SK-N-SH (cell line): ENCODE results near the gene MYO18A. TPM values are rescaled to one million over a fixed set of nuclear protein-coding genes. Genes with fewer than 3 reads are reported as not detected.

Source experiments
- CTCF ChIA-PET: fragments of 300-600, 350-600 bp; formaldehyde crosslinking; extraction: SDS; loops from one replicate; lab custom pipeline; 2021; lab: Yijun Ruan, JAX
- POLR2A ChIA-PET: fragments of 350-600 bp; sonication (Branson Sonifier 250); formaldehyde crosslinking; extraction: SDS; loops from one replicate; lab custom pipeline; 2020; ENCODE audit warnings: antibody characterized with exemption, inconsistent platforms; lab: Yijun Ruan, JAX
- DNase-seq: peaks from one replicate; pipeline ENCODE4 v3.0.0; 2012
- H2AFZ ChIP-seq: fragments of 200-600 bp; sonication (generic); 2 replicates; pipeline ENCODE4 v1.8.1; 2016; ENCODE audit warnings: antibody characterized with exemption, mild to moderate bottlenecking, low read depth
- H3F3A ChIP-seq: fragments of 200-600 bp; sonication (generic); replicated peaks from 2 replicates; pipeline ENCODE3; 2016; ENCODE audit warnings: antibody characterized with exemption, mild to moderate bottlenecking; ENCODE audit not compliant: insufficient read depth
- H3K27ac ChIP-seq, 2 experiments: fragments of 200-500 bp in 1 of 2; fragments of 200-600 bp in 1 of 2; sonication (Bioruptor generic) in 1 of 2; sonication (generic), shearing (Covaris generic) in 1 of 2; 2 replicates each; pipeline versions ENCODE4 v1.5.1 to v1.6.1; 2014 to 2016; ENCODE audit warnings: low read depth in 2 of 2, inconsistent platforms in 1 of 2, low read length in 1 of 2, mild to moderate bottlenecking in 1 of 2, mixed read lengths in 1 of 2
- H3K27me3 ChIP-seq: fragments of 200-600 bp; sonication (generic), shearing (Covaris generic); 2 replicates; pipeline ENCODE4 v1.6.1; 2016; ENCODE audit warnings: mixed run types; ENCODE audit not compliant: insufficient read depth
- H3K36me3 ChIP-seq, 2 experiments: fragments of 200-500 bp in 1 of 2; fragments of 200-600 bp in 1 of 2; sonication (Bioruptor generic) in 1 of 2; sonication (generic) in 1 of 2; replicated peaks in 1 of 2; 2 replicates each; pipeline versions ENCODE3 to v1.5.1; 2014 to 2016; ENCODE audit warnings: low read length in 1 of 2, mild to moderate bottlenecking in 1 of 2; ENCODE audit not compliant: insufficient read depth in 2 of 2, control insufficient read depth in 1 of 2
- H3K4me1 ChIP-seq, 2 experiments: fragments of 200-500 bp in 1 of 2; fragments of 200-600 bp in 1 of 2; sonication (Bioruptor generic) in 1 of 2; sonication (generic), shearing (Covaris generic) in 1 of 2; 2 replicates each; pipeline versions ENCODE4 v1.5.1 to v1.6.1; 2014 to 2016; ENCODE audit warnings: low read depth in 1 of 2, low read length in 1 of 2, mixed run types in 1 of 2; ENCODE audit not compliant: insufficient read depth in 2 of 2, control insufficient read depth in 1 of 2
- H3K4me2 ChIP-seq: fragments of 200-600 bp; sonication (generic), shearing (Covaris generic); 2 replicates; pipeline ENCODE4 v1.6.1; 2017; ENCODE audit warnings: mixed run types
- H3K4me3 ChIP-seq, 2 experiments: fragments of 200-500 bp in 1 of 2; fragments of 200-600 bp in 1 of 2; sonication (Bioruptor generic) in 1 of 2; sonication (generic), shearing (Covaris generic) in 1 of 2; 2 replicates each; pipeline versions ENCODE4 v1.5.1 to v1.8.1; 2014 to 2016; ENCODE audit warnings: low read depth in 2 of 2, inconsistent platforms in 1 of 2, low read length in 1 of 2, mild to moderate bottlenecking in 1 of 2, mixed read lengths in 1 of 2, moderate library complexity in 1 of 2
- H3K79me2 ChIP-seq: fragments of 200-600 bp; sonication (generic); 2 replicates; pipeline ENCODE4 v1.8.1; 2017; ENCODE audit warnings: mild to moderate bottlenecking; ENCODE audit not compliant: insufficient read depth
- H3K9ac ChIP-seq: fragments of 200-600 bp; sonication (generic); 2 replicates; pipeline ENCODE4 v1.6.1; 2017; ENCODE audit warnings: mixed run types
- H3K9me2 ChIP-seq: fragments of 200-600 bp; sonication (generic); 2 replicates; pipeline ENCODE4 v1.6.1; 2017; ENCODE audit warnings: mixed run types
- H3K9me3 ChIP-seq: fragments of 200-600 bp; sonication (generic); 2 replicates; pipeline ENCODE4 v1.6.1; 2017; ENCODE audit warnings: mixed run types, mild to moderate bottlenecking, moderate library complexity
- H4K20me1 ChIP-seq: fragments of 200-600 bp; sonication (generic); 2 replicates; pipeline ENCODE4 v1.6.1; 2017; ENCODE audit warnings: mild to moderate bottlenecking, mixed run types; ENCODE audit not compliant: insufficient read depth
- CHD2 ChIP-seq: fragments of 150-350 bp; IDR thresholded peaks from 2 replicates; pipeline ENCODE4 v1.6.1; 2018; ENCODE audit warnings: low read length; ENCODE audit not compliant: partially characterized antibody
- EP300 ChIP-seq, 2 experiments: IDR thresholded peaks; 2 replicates each; pipeline versions ENCODE4 v1.4.0 to v1.6.1; 2012; ENCODE audit warnings: borderline replicate concordance in 1 of 2, low read depth in 1 of 2, low read length in 1 of 2
- EZH2phosphoT487 ChIP-seq: fragments of 200-600 bp; sonication (generic); IDR thresholded peaks from 2 replicates; pipeline ENCODE4 v1.6.1; 2017; ENCODE audit warnings: low read depth, mixed run types, mild to moderate bottlenecking, antibody characterized with exemption, moderate library complexity, borderline replicate concordance
- FOXJ3 ChIP-seq: sonication (generic); formaldehyde crosslinking; IDR thresholded peaks from 2 replicates; pipeline ENCODE4 v1.5.1; 2020; ENCODE audit warnings: mild to moderate bottlenecking, missing genetic modification reagents
- GATA2 ChIP-seq: sonication (generic); formaldehyde crosslinking; IDR thresholded peaks from 2 replicates; pipeline ENCODE4 v1.5.0; 2020; ENCODE audit warnings: mild to moderate bottlenecking, missing genetic modification reagents
- MEF2A ChIP-seq: IDR thresholded peaks from 2 replicates; pipeline ENCODE4 v1.4.0; 2012; ENCODE audit warnings: low read depth, borderline replicate concordance
- MXI1 ChIP-seq: IDR thresholded peaks from 2 replicates; pipeline ENCODE4 v1.6.1; 2012; ENCODE audit warnings: mild to moderate bottlenecking, low read depth, low read length, improper control_type of control experiment
- NRF1 ChIP-seq: IDR thresholded peaks from 2 replicates; pipeline ENCODE4 v1.6.1; 2012; ENCODE audit warnings: low read depth, mild to moderate bottlenecking, low read length
- RAD21 ChIP-seq: IDR thresholded peaks from 2 replicates; pipeline ENCODE4 v1.6.1; 2012; ENCODE audit warnings: mild to moderate bottlenecking, low read length
- RCOR1 ChIP-seq: fragments of 150-350 bp; IDR thresholded peaks from 2 replicates; pipeline ENCODE4 v1.6.1; 2017; ENCODE audit warnings: antibody characterized with exemption, low read length
- RFX5 ChIP-seq: IDR thresholded peaks from 2 replicates; pipeline ENCODE4 v1.6.1; 2012; ENCODE audit warnings: mild to moderate bottlenecking, improper control_type of control experiment, low read length
- SMC3 ChIP-seq: IDR thresholded peaks from 2 replicates; pipeline ENCODE4 v1.6.1; 2012; ENCODE audit warnings: low read depth, low read length, improper control_type of control experiment
- TAF1 ChIP-seq: IDR thresholded peaks from 2 replicates; pipeline ENCODE4 v1.6.1; 2012; ENCODE audit warnings: low read depth, mild to moderate bottlenecking, low read length, moderate library complexity, borderline replicate concordance
- TEAD4 ChIP-seq: IDR thresholded peaks from 2 replicates; pipeline ENCODE4 v1.4.0; 2012; ENCODE audit warnings: mild to moderate bottlenecking, borderline replicate concordance; ENCODE audit not compliant: insufficient read depth
- WGBS: methylation state at CpG from one replicate; pipeline ENCODE4 v1.1.6; 2017; ENCODE audit warnings: low lambda C conversion rate; 5-methylcytosine and 5-hydroxymethylcytosine counted together
- polyA plus RNA-seq, 3 experiments: library from polyadenylated mRNA; depleted of rRNA; stranded (reverse); fragments of >200 nt; gene quantifications; 2 replicates each; pipeline ENCODE4 v1.2.3, GENCODE V29; 2012
- TF ChIP-seq, protein P1 (sequence below): fragments of 200-600 bp; sonication (generic); IDR thresholded peaks from 2 replicates; pipeline ENCODE4 v1.6.1; 2017; ENCODE audit warnings: antibody characterized with exemption, mild to moderate bottlenecking, moderate library complexity
- TF ChIP-seq, protein P2 (sequence below): fragments of 150-350 bp; IDR thresholded peaks from 2 replicates; pipeline ENCODE4 v1.6.1; 2017; ENCODE audit warnings: antibody characterized with exemption, low read length, low read depth, borderline replicate concordance
- TF ChIP-seq, protein P3 (sequence below): IDR thresholded peaks from 2 replicates; pipeline ENCODE4 v1.4.0; 2012; ENCODE audit warnings: low read depth
- TF ChIP-seq, protein P4 (sequence below): IDR thresholded peaks from 2 replicates; pipeline ENCODE4 v1.4.0; 2012; ENCODE audit warnings: low read depth, borderline replicate concordance
- TF ChIP-seq, protein P5 (sequence below): IDR thresholded peaks from 2 replicates; pipeline ENCODE4 v1.4.0; 2012; ENCODE audit warnings: low read depth, borderline replicate concordance

Gene MYO18A
- polyA plus RNA-seq, 1 of the 3 experiments (the other 2 are of a cell fraction), result 6.6 TPM

DNA sequence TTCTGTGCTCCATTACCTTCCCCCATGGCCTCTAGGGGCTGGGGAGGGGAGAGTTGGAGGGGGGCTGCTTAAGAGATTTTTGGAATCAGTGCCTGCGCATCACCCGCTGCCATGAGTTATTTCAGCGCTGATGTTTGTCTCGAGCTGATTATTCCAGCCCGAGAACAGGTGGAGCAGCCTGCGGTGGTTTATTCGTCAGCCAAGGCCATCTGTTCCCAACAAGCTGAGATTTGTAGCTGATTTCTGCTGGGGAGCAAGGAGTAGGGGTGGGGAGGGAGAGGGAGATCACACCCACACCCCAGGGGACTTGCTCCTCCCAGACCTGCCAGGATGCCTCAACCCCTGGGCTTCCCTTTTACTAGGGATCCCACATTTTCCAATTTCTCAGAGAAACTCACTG lies 114.2 kb downstream of the MYO18A start:
- Histone ChIP-seq H3F3A (no peaks in the 10 kb centered on the region), H3K27ac (peak overlapping the region in 1 of 2 experiments; percentile 53; a peak in 2 of 4 replicates), H3K9ac (no peak overlapping the region), H3K9me2 (no peaks in the 10 kb centered on the region), H3K4me3 (no peak overlapping the region), H3K4me1 (peaks cover 2 to 28% of the 10 kb centered on the region in 2 experiments; a peak in 3 of 4 replicates), H3K9me3 (no peaks in the 10 kb centered on the region), H3K27me3 (no peaks in the 10 kb centered on the region), H2AFZ (no peak overlapping the region), H3K79me2 (no peaks in the 10 kb centered on the region), H3K4me2 (no peak overlapping the region), H3K36me3 (no peaks in the 10 kb centered on the region), H4K20me1 (no peaks in the 10 kb centered on the region)
- POLR2A ChIA-PET, result interaction anchor here (0.7 to 1.7 kb wide), 4 partner anchors 18 to 113 kb away, joined by 3 to 5 read pairs (median 4); no protein-coding TSS in a partner anchor
- peak; percentile 56 for DNase-seq
- 72% methylated on average over 7 of the region's 7 CpGs for WGBS
- CTCF ChIA-PET, result interaction anchor here (0.9 to 2.2 kb wide), 5 partner anchors 12 to 46 kb away, joined by 3 to 8 read pairs (median 4); no protein-coding TSS in a partner anchor
- TF ChIP-seq MXI1 (no peak), GATA2 (peak; percentile 84), NRF1 (no peak), RAD21 (peak; percentile 10; the same call in 1 of the 2 replicates), EP300 (IDR thresholded peaks at IDR 0.05; ENCODE audit: borderline replicate concordance in 1 of 2, low read depth in 1 of 2, low read length in 1 of 2) (peak in 1 of 2 experiments; percentile 52; a peak in 1 of 4 replicates), RCOR1 (peak; percentile 36; the same call in 1 of the 2 replicates), TAF1 (no peak)
- TF ChIP-seq, protein P1, sequence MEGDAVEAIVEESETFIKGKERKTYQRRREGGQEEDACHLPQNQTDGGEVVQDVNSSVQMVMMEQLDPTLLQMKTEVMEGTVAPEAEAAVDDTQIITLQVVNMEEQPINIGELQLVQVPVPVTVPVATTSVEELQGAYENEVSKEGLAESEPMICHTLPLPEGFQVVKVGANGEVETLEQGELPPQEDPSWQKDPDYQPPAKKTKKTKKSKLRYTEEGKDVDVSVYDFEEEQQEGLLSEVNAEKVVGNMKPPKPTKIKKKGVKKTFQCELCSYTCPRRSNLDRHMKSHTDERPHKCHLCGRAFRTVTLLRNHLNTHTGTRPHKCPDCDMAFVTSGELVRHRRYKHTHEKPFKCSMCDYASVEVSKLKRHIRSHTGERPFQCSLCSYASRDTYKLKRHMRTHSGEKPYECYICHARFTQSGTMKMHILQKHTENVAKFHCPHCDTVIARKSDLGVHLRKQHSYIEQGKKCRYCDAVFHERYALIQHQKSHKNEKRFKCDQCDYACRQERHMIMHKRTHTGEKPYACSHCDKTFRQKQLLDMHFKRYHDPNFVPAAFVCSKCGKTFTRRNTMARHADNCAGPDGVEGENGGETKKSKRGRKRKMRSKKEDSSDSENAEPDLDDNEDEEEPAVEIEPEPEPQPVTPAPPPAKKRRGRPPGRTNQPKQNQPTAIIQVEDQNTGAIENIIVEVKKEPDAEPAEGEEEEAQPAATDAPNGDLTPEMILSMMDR, result no peak
- TF ChIP-seq, protein P2, sequence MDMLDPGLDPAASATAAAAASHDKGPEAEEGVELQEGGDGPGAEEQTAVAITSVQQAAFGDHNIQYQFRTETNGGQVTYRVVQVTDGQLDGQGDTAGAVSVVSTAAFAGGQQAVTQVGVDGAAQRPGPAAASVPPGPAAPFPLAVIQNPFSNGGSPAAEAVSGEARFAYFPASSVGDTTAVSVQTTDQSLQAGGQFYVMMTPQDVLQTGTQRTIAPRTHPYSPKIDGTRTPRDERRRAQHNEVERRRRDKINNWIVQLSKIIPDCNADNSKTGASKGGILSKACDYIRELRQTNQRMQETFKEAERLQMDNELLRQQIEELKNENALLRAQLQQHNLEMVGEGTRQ, result no peak
- TF ChIP-seq, all 33 proteins: peak for 4

DNA sequence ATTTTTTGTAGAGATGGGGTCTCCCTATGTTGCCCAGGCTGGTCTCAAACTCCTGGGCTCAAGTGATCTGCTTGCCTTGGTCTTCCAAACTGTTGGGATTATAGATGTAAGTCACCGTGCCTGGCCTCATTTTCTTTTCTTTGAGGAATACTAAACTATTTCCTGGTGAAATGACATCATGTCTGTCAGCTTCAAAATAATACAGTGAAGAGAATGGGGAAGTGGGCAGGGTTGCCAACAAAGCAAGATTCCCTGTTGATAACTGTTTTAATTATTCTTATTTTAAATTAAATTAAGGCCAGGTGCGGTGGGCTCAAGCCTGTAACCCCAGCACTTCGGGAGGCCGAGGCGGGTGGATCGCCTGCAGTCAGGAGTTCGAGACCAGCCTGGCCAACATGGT lies 116.2 kb downstream of the MYO18A start:
- Histone ChIP-seq H3K27ac (no peak overlapping the region), H3F3A (no peaks in the 10 kb centered on the region), H3K27me3 (no peaks in the 10 kb centered on the region), H4K20me1 (no peaks in the 10 kb centered on the region), H3K4me2 (no peak overlapping the region), H2AFZ (no peak overlapping the region), H3K36me3 (no peaks in the 10 kb centered on the region), H3K9me3 (no peaks in the 10 kb centered on the region), H3K4me3 (no peak overlapping the region), H3K79me2 (no peaks in the 10 kb centered on the region), H3K4me1 (peaks cover 7 to 34% of the 10 kb centered on the region in 2 experiments; a peak in 3 of 4 replicates), H3K9me2 (no peaks in the 10 kb centered on the region), H3K9ac (no peak overlapping the region)
- WGBS, result 89% methylated on average over 7 of the region's 7 CpGs
- DNase-seq, result no peak
- ChIA-PET POLR2A (no interaction called here), CTCF (interaction anchor here (1.1 to 2.0 kb wide), 6 partner anchors 45 to 337 kb away, joined by 3 to 11 read pairs (median 3); no protein-coding TSS in a partner anchor)
- TF ChIP-seq GATA2, result no peak
- TF ChIP-seq, protein P3, sequence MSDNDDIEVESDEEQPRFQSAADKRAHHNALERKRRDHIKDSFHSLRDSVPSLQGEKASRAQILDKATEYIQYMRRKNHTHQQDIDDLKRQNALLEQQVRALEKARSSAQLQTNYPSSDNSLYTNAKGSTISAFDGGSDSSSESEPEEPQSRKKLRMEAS, result no peak
- TF ChIP-seq, protein P4, sequence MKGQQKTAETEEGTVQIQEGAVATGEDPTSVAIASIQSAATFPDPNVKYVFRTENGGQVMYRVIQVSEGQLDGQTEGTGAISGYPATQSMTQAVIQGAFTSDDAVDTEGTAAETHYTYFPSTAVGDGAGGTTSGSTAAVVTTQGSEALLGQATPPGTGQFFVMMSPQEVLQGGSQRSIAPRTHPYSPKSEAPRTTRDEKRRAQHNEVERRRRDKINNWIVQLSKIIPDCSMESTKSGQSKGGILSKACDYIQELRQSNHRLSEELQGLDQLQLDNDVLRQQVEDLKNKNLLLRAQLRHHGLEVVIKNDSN, result no peak
- TF ChIP-seq NRF1, result no peak
- no peak for TF ChIP-seq RCOR1
- TF ChIP-seq MXI1, result no peak
- no peak for TF ChIP-seq MEF2A
- no peak for TF ChIP-seq FOXJ3 (CRISPR knock-in tag)
- no peak for TF ChIP-seq EZH2phosphoT487
- TF ChIP-seq CHD2, result no peak
- TF ChIP-seq RFX5, result no peak
- TF ChIP-seq, protein P5, sequence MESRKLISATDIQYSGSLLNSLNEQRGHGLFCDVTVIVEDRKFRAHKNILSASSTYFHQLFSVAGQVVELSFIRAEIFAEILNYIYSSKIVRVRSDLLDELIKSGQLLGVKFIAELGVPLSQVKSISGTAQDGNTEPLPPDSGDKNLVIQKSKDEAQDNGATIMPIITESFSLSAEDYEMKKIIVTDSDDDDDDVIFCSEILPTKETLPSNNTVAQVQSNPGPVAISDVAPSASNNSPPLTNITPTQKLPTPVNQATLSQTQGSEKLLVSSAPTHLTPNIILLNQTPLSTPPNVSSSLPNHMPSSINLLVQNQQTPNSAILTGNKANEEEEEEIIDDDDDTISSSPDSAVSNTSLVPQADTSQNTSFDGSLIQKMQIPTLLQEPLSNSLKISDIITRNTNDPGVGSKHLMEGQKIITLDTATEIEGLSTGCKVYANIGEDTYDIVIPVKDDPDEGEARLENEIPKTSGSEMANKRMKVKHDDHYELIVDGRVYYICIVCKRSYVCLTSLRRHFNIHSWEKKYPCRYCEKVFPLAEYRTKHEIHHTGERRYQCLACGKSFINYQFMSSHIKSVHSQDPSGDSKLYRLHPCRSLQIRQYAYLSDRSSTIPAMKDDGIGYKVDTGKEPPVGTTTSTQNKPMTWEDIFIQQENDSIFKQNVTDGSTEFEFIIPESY, result no peak
- TF ChIP-seq SMC3, result no peak
- no peak for TF ChIP-seq TEAD4
- TF ChIP-seq EP300 (IDR thresholded peaks at IDR 0.05; ENCODE audit: borderline replicate concordance in 1 of 2, low read depth in 1 of 2, low read length in 1 of 2), result no peak
